Parathyroid adenoma (tissue), 2 donors: ENCODE results near the gene MDP1.

ENCODE experiments used
- H2AFZ ChIP-seq: fragments of 300-600 bp; sonication (generic); one replicate; pipeline ENCODE4 v1.7.0; 2017; ENCODE audit warnings: antibody characterized with exemption, mild to moderate bottlenecking
- H3K27ac ChIP-seq: fragments of 300-600 bp; sonication (generic); one replicate; pipeline ENCODE4 v1.7.0; 2017
- H3K27me3 ChIP-seq: fragments of 300-600 bp; sonication (generic); one replicate; pipeline ENCODE4 v1.7.0; 2017; ENCODE audit warnings: low read length; ENCODE audit not compliant: control insufficient read depth, insufficient read depth
- H3K36me3 ChIP-seq: fragments of 300-600 bp; sonication (generic); one replicate; pipeline ENCODE4 v1.7.0; 2017; ENCODE audit warnings: low read length; ENCODE audit not compliant: control insufficient read depth, insufficient read depth
- H3K4me1 ChIP-seq: fragments of 300-600 bp; sonication (generic); one replicate; pipeline ENCODE4 v1.7.0; 2017; ENCODE audit warnings: control low read depth
- H3K4me2 ChIP-seq: fragments of 300-600 bp; sonication (generic); one replicate; pipeline ENCODE4 v1.7.0; 2017; ENCODE audit warnings: low read length
- H3K4me3 ChIP-seq: fragments of 300-600 bp; sonication (generic); one replicate; pipeline ENCODE4 v1.7.0; 2017; ENCODE audit warnings: low read depth, low read length
- H3K79me2 ChIP-seq: fragments of 300-600 bp; sonication (generic); one replicate; pipeline ENCODE4 v1.7.0; 2017; ENCODE audit warnings: control low read depth
- H3K9ac ChIP-seq: fragments of 300-600 bp; sonication (generic); one replicate; pipeline ENCODE4 v1.7.0; 2017; ENCODE audit warnings: mild to moderate bottlenecking
- H3K9me3 ChIP-seq: fragments of 300-600 bp; sonication (generic); one replicate; pipeline ENCODE4 v1.7.0; 2017; ENCODE audit warnings: low read length; ENCODE audit not compliant: control insufficient read depth
- CTCF ChIP-seq: fragments of 300-600 bp; sonication (generic); IDR thresholded peaks from one replicate; pipeline ENCODE4 v1.7.0; 2017; ENCODE audit warnings: antibody characterized with exemption, mild to moderate bottlenecking
- donor health status: primary hyperparathyroidism.

MDP1 gene

GRCh38 chr14:24255931-24256711 is 40.3 kb upstream of the MDP1 start:
- Histone ChIP-seq H3K4me3 (no peak overlapping the region), H3K9ac (no peak overlapping the region), H3K36me3 (no peaks in the 10 kb centered on the region), H3K9me3 (no peaks in the 10 kb centered on the region), H3K4me1 (no peaks in the 10 kb centered on the region), H3K27me3 (no peaks in the 10 kb centered on the region), H2AFZ (no peak overlapping the region), H3K79me2 (no peaks in the 10 kb centered on the region), H3K27ac (no peak overlapping the region), H3K4me2 (no peak overlapping the region)
- TF ChIP-seq CTCF: no peak

- Histone ChIP-seq H3K9me3 (no peaks in the 10 kb centered on the region), H3K4me3 (no peak overlapping the region), H3K36me3 (no peaks in the 10 kb centered on the region), H3K4me2 (no peak overlapping the region), H3K4me1 (no peaks in the 10 kb centered on the region), H3K27ac (no peak overlapping the region), H3K79me2 (no peaks in the 10 kb centered on the region), H2AFZ (no peak overlapping the region), H3K9ac (no peak overlapping the region), H3K27me3 (no peaks in the 10 kb centered on the region)
- no peak for TF ChIP-seq CTCF
These were observed 39.6 kb upstream of the MDP1 start for GRCh38 chr14:24255438-24255837.

GRCh38 chr14:24254630-24255392 is 38.9 kb upstream of the MDP1 start:
- no peak overlapping the region for H2AFZ ChIP-seq
- no peaks in the 10 kb centered on the region for H3K4me1 ChIP-seq
- H3K27me3 ChIP-seq: no peaks in the 10 kb centered on the region
- H3K4me2 ChIP-seq: no peak overlapping the region
- no peak overlapping the region for H3K27ac ChIP-seq
- H3K79me2 ChIP-seq: no peaks in the 10 kb centered on the region
- H3K36me3 ChIP-seq: no peaks in the 10 kb centered on the region
- H3K9me3 ChIP-seq: no peaks in the 10 kb centered on the region
- H3K9ac ChIP-seq: no peak overlapping the region
- H3K4me3 ChIP-seq: no peak overlapping the region
- TF ChIP-seq CTCF: no peak

- no peak overlapping the region for H3K4me2 ChIP-seq
- H2AFZ ChIP-seq: no peak overlapping the region
- H3K36me3 ChIP-seq: no peaks in the 10 kb centered on the region
- TF ChIP-seq CTCF: no peak
- no peaks in the 10 kb centered on the region for H3K9me3 ChIP-seq
- no peak overlapping the region for H3K27ac ChIP-seq
- H3K27me3 ChIP-seq: no peaks in the 10 kb centered on the region
- H3K9ac ChIP-seq: no peak overlapping the region
- H3K4me3 ChIP-seq: no peak overlapping the region
- H3K79me2 ChIP-seq: no peaks in the 10 kb centered on the region
- H3K4me1 ChIP-seq: no peaks in the 10 kb centered on the region
These were observed 38.1 kb upstream of the MDP1 start for GRCh38 chr14:24253936-24254335.
